NT2/D1 (cell line): Measurements from ENCODE around the gene KLHL22.
"Not testable (repeated sequence)": the region's sequence is repeated elsewhere in the genome, so short reads cannot be mapped to it uniquely, and the experiment has no call there.

Source experiments
- DNase-seq: peaks from one replicate; pipeline ENCODE4 v3.0.0-alpha.2; 2011; ENCODE audit warnings: low read depth, low spot score
- H3K27me3 ChIP-seq: 2 replicates; pipeline ENCODE4 v1.6.0; 2011; ENCODE audit warnings: mild to moderate bottlenecking; ENCODE audit not compliant: insufficient read length, insufficient read depth
- H3K36me3 ChIP-seq: 2 replicates; pipeline ENCODE4 v1.6.1; 2011; ENCODE audit warnings: mild to moderate bottlenecking, low read length, mixed read lengths; ENCODE audit not compliant: insufficient read depth, insufficient read length
- H3K4me1 ChIP-seq: 2 replicates; pipeline ENCODE4 v1.5.1; 2011; ENCODE audit not compliant: insufficient read depth, insufficient read length
- H3K4me3 ChIP-seq: 2 replicates; pipeline ENCODE4 v1.5.1; 2011; ENCODE audit warnings: low read depth; ENCODE audit not compliant: insufficient read length
- H3K9ac ChIP-seq: 2 replicates; pipeline ENCODE4 v1.6.0; 2011; ENCODE audit warnings: low read depth; ENCODE audit not compliant: insufficient read length
- H3K9me3 ChIP-seq: 2 replicates; pipeline ENCODE4 v1.5.1; 2011; ENCODE audit warnings: mild to moderate bottlenecking, low read length; ENCODE audit not compliant: insufficient read depth
- SUZ12 ChIP-seq: IDR thresholded peaks from 2 replicates; pipeline ENCODE4 v1.6.1; 2011; ENCODE audit not compliant: insufficient read length, insufficient read depth; ENCODE audit errors: extremely low read depth
- YY1 ChIP-seq: IDR thresholded peaks from 2 replicates; pipeline ENCODE4 v1.6.1; 2011; ENCODE audit not compliant: insufficient read length, insufficient read depth
- ZNF274 ChIP-seq: IDR thresholded peaks from 2 replicates; pipeline ENCODE4 v1.6.1; 2011; ENCODE audit warnings: mild to moderate bottlenecking, low read depth, low read length

KLHL22 gene

DNA sequence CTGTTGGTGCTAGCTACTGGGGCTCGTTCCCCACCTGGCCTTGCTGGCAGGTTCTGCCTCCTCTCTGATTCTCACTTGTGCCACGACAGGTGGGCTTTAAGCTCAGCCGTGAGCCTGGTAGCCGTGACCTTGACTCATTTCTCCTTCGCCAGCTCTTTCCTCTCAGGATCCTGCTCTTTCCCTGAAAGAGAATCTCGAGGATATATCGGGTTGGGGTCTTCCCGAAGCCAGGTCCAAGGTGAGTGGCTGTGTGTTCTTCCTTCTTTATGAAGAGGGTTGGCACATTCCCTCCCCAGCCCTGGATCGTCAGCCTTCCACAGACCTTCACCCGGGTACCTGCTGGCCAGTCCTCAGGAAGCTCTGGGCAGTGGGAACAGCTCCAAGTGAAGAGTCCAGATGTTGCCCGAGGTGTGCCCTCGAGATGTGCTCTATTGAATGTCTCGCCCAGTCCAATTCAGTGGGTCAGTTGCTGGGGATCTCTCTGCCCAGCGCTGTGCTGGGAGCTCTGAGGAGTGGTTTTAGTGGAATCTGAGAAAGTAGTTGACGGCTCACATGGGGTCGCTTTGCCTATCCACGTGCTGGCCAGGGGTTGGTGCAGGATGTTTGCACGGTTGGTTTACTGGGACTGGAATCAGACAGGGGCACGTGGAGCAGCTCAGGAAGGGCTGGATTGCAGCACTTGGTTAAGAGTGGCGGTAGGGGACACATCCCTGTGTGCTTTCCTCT, 100.3 kb downstream of the KLHL22 start:
- H3K9ac ChIP-seq, result peak overlapping the region; percentile 56
- no peak for DNase-seq
- peak overlapping the region; percentile 82 for H3K4me3 ChIP-seq
- H3K4me1 ChIP-seq, result no peaks in the 10 kb centered on the region
- no peaks in the 10 kb centered on the region for H3K9me3 ChIP-seq
- H3K27me3 ChIP-seq, result no peaks in the 10 kb centered on the region
- H3K36me3 ChIP-seq, result peaks cover 15% of the 10 kb centered on the region
- no peak for TF ChIP-seq SUZ12
- TF ChIP-seq YY1, result no peak
- no peak for TF ChIP-seq ZNF274

DNA sequence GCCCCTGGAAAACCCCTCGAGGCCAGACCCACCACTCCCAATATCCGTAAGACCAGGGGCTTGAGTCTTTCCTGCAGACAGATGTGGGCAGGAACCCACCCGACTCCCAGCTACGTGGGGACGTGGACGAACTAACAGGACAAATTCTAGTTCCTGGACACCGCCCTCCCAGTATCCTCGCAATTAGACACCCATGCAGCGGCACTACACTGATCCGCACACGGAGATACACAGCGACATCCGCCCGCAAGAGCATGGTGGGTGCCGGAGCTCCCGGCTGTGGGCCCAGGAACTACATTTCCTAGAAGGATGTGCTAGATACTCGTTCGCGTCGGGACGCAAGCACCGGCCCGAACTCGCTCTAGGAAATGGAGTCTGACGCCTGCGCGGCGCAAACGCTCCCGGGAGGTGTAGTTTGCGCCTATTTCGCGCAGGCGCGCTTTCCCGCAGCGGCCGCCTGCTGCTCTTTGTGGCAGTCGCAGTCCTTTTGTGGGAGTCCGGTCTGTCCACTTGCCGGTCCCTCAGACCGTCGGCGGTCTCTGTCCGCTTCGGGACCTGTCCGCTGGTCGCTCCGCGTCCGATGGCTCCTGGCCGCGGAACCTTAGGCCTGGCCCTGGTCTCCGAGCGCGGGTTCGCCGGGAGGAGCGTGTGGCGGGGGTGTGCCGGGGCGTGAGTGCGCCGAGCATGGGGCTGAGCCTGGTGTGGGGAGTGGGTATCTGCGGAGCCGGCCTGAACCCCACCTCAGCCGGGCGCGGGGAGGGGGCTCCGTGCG, 101.7 kb downstream of the KLHL22 start, which contains the start of gene ZNF74:
Gene ZNF74 (plus strand): TSS at position 447 of the 772 bp plus-strand sequence. CDS start 478 bp downstream, outside the sequence.
- DNase-seq, result peak; percentile 75
- Histone ChIP-seq H3K4me1 (no peaks in the 10 kb centered on the region), H3K9me3 (peaks cover 5% of the 10 kb centered on the region; the same call in 1 of the 2 replicates), H3K36me3 (peaks cover 13% of the 10 kb centered on the region), H3K4me3 (peak within 1 kb of the TSS; percentile 82), H3K27me3 (no peaks in the 10 kb centered on the region), H3K9ac (peak within 1 kb of the TSS; percentile 92)
- TF ChIP-seq SUZ12, result no peak
- TF ChIP-seq ZNF274, result no peak
- TF ChIP-seq YY1, result no peak

GRCh38 chr22:20392983-20393704, 102.5 kb downstream of the KLHL22 start:
- peak overlapping the region; percentile 79 for H3K9ac ChIP-seq
- H3K36me3 ChIP-seq, result peaks cover 13% of the 10 kb centered on the region
- peak overlapping the region; percentile 82 for H3K4me3 ChIP-seq
- H3K4me1 ChIP-seq, result no peaks in the 10 kb centered on the region
- H3K9me3 ChIP-seq, result peaks cover 8% of the 10 kb centered on the region; the same call in 1 of the 2 replicates
- no peak for DNase-seq
- TF ChIP-seq ZNF274 (no peak), YY1 (no peak), SUZ12 (no peak)
- H3K27me3 ChIP-seq, result no peaks in the 10 kb centered on the region

DNA sequence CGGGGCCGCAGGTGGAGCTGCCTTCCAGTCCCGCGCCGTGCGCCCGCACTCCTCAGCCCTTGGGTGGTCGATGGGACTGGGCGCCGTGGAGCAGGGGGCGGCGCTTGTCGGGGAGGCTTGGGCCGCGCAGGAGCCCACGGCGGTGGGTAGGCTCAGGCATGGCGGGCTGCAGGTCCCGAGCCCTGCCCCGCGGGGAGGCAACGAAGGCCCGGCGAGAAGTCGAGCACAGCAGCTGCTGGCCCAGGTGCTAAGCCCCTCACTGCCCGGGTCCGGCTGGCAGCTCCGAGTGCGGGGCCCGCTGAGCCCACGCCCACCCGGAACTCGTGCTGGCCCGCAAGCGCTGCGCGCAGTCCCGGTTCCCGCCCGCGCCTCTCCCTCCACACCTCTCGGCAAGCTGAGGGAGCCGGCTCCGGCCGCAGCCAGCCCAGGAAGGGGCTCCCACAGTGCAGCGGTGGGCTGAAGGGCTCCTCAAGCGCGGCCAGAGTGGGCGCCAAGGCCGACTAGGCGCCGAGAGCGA, 103.2 kb downstream of the KLHL22 start:
- not testable (repeated sequence) for DNase-seq, H3K27me3 ChIP-seq, H3K9me3 ChIP-seq, H3K4me3 ChIP-seq, H3K4me1 ChIP-seq, H3K9ac ChIP-seq
- peaks cover 13% of the 10 kb centered on the region for H3K36me3 ChIP-seq
